ENCODE data around the gene SLC1A5. TPM values are rescaled to one million over a fixed set of nuclear protein-coding genes. Genes with fewer than 3 reads are reported as not detected.

The SLC1A5 gene
- polyA plus RNA-seq, 1 donor from 2014 or later, result 1.1 TPM

DNA sequence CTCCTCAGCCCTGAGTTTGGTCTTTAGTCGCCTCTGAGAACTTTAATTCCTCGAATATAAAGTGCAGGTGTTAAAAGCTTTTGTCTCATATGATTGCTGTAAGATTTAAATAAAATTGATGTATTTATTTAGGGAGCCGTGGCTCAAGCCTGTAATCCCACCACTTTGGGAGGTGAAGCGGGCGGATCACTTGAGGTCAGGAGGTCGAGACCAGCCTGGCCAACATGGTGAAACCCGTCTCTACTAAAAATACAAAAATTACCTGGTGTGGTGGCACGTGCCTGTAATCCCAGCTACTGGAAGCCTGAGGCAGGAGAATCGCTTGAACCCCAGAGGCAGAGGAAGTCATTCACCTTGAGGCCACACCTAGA is 559 bp upstream of the SLC1A5 start:
- Histone ChIP-seq H3K79me2 (replicated peaks; ENCODE audit: insufficient read depth, low read length) (no peaks in the 10 kb centered on the region), H3K4me3 (ENCODE audit: low read length) (peak overlapping the region; percentile 67), H4K20me1 (ENCODE audit: insufficient read depth) (no peaks in the 10 kb centered on the region), H2AFZ (ENCODE audit: low read depth, low read length) (no peak overlapping the region), H3K9me2 (ENCODE audit: insufficient read depth, low read length) (no peaks in the 10 kb centered on the region), H3K9me3 (ENCODE audit: low read length) (no peaks in the 10 kb centered on the region), H3K36me3 (ENCODE audit: insufficient read depth, low read length) (no peaks in the 10 kb centered on the region), H3K27me3 (ENCODE audit: insufficient read depth, low read depth, low read length) (peaks cover 18% of the 10 kb centered on the region), H3K27ac (ENCODE audit: low read length) (no peak overlapping the region), H3K4me2 (ENCODE audit: low read length) (no peak overlapping the region), H3F3A (ENCODE audit: insufficient read depth, low read length, poor library complexity, severe bottlenecking) (peaks cover 3% of the 10 kb centered on the region), H3K9ac (ENCODE audit: low read length) (no peak overlapping the region)
- TF ChIP-seq RAD21 (conservative IDR thresholded peaks at IDR 0.05) (no peak), MXI1 (conservative IDR thresholded peaks at IDR 0.05; ENCODE audit: poor library complexity, severe bottlenecking) (no peak), CTCF (IDR thresholded peaks at IDR 0.05; ENCODE audit: poor library complexity, severe bottlenecking) (no peak), POLR2AphosphoS5 (IDR thresholded peaks at IDR 0.05) (no peak), SMC3 (conservative IDR thresholded peaks at IDR 0.05; ENCODE audit: poor library complexity) (no peak)

- no peaks in the 10 kb centered on the region for H3K9me2 ChIP-seq (ENCODE audit: insufficient read depth, low read length)
- H3K9ac ChIP-seq (ENCODE audit: low read length), result peak overlapping the region; percentile 45
- H4K20me1 ChIP-seq (ENCODE audit: insufficient read depth), result no peaks in the 10 kb centered on the region
- no peak overlapping the region for H3K27ac ChIP-seq (ENCODE audit: low read length)
- H2AFZ ChIP-seq (ENCODE audit: low read depth, low read length), result no peak overlapping the region
- H3K4me2 ChIP-seq (ENCODE audit: low read length), result peak overlapping the region; percentile 55
- peaks cover 3% of the 10 kb centered on the region for H3F3A ChIP-seq (ENCODE audit: insufficient read depth, low read length, poor library complexity, severe bottlenecking)
- H3K27me3 ChIP-seq (ENCODE audit: insufficient read depth, low read depth, low read length), result peaks cover 18% of the 10 kb centered on the region
- no peak for TF ChIP-seq SMC3 (conservative IDR thresholded peaks at IDR 0.05; ENCODE audit: poor library complexity)
- no peak for TF ChIP-seq EP300 (conservative IDR thresholded peaks at IDR 0.05; ENCODE audit: poor library complexity, severe bottlenecking)
- TF ChIP-seq EZH2 (IDR thresholded peaks at IDR 0.05; ENCODE audit: borderline replicate concordance, insufficient read depth, low read length, poor library complexity, severe bottlenecking), result no peak
- TF ChIP-seq POLR2AphosphoS5 (IDR thresholded peaks at IDR 0.05), result no peak
- no peak for TF ChIP-seq REST (IDR thresholded peaks at IDR 0.05; ENCODE audit: borderline replicate concordance)
- no peak for TF ChIP-seq CTCF (IDR thresholded peaks at IDR 0.05; ENCODE audit: poor library complexity, severe bottlenecking)
- TF ChIP-seq RAD21 (conservative IDR thresholded peaks at IDR 0.05), result no peak
- TF ChIP-seq TAF1 (IDR thresholded peaks at IDR 0.05; ENCODE audit: low read depth), result no peak
- TF ChIP-seq MXI1 (conservative IDR thresholded peaks at IDR 0.05; ENCODE audit: poor library complexity, severe bottlenecking), result no peak
- H3K4me3 ChIP-seq (ENCODE audit: low read length), result peak overlapping the region; percentile 67
- no peaks in the 10 kb centered on the region for H3K9me3 ChIP-seq (ENCODE audit: low read length)
- no peaks in the 10 kb centered on the region for H3K79me2 ChIP-seq (replicated peaks; ENCODE audit: insufficient read depth, low read length)
- H3K36me3 ChIP-seq (ENCODE audit: insufficient read depth, low read length), result no peaks in the 10 kb centered on the region
Measured at GRCh38 chr19:46787331-46788261, 798 bp downstream of the SLC1A5 start.
